Activated CD4-positive, alpha-beta memory T cell treated with anti-CD3 and anti-CD28 coated beads for 36 hours (primary cell): ENCODE measurements around the gene RTTN. TPM values are rescaled to one million over a fixed set of nuclear protein-coding genes. Genes with fewer than 3 reads are reported as not detected.

ENCODE experiments used
- CTCF ChIA-PET: fragments of 350-600 bp; sonication (Branson Sonifier 250); formaldehyde crosslinking; loops from one replicate; lab custom pipeline; 2021; ENCODE audit warnings: antibody characterized with exemption, inconsistent platforms; lab: Charles Lee
- POLR2A ChIA-PET: fragments of 350-600 bp; sonication (Branson Sonifier 250); formaldehyde crosslinking; loops from one replicate; lab custom pipeline; 2021; ENCODE audit warnings: antibody characterized with exemption; lab: Charles Lee
- DNase-seq: peaks from one replicate; pipeline ENCODE4 v3.0.0-alpha.2; 2020
- H3K27ac Mint-ChIP-seq: one replicate; pipeline ENCODE4 v1.8.0; 2021; ENCODE audit warnings: mixed read lengths
- H3K27me3 Mint-ChIP-seq: one replicate; pipeline ENCODE4 v1.8.0; 2021; ENCODE audit warnings: mixed read lengths
- H3K36me3 Mint-ChIP-seq: one replicate; pipeline ENCODE4 v1.8.0; 2021; ENCODE audit warnings: mixed read lengths
- H3K4me1 Mint-ChIP-seq: one replicate; pipeline ENCODE4 v1.8.0; 2021; ENCODE audit warnings: low read depth, mixed read lengths
- H3K4me3 Mint-ChIP-seq: one replicate; pipeline ENCODE4 v1.8.0; 2021; ENCODE audit warnings: mild to moderate bottlenecking, mixed read lengths
- H3K9me3 Mint-ChIP-seq: one replicate; pipeline ENCODE4 v1.8.0; 2021; ENCODE audit warnings: mixed read lengths
- intact Hi-C: fragments of 100-400 bp; cut with micrococcal nuclease; formaldehyde crosslinking; loops from one replicate; pipeline ENCODE4 v1.15.1; 2023
- total RNA-seq, 2 experiments: library from RNA; stranded (reverse); gene quantifications; one replicate each; pipeline ENCODE4 v1.2.3, GENCODE V29; 2021

Gene RTTN
- total RNA-seq, 2 experiments from 2014 or later, result 27.3 to 28.9 TPM

- ChIA-PET CTCF (interaction anchor here (0.6 kb wide), 1 partner anchor 139 kb away, joined by 3 read pairs; no protein-coding TSS in a partner anchor), POLR2A (no interaction called here)
These were observed 169.3 kb downstream of the RTTN start for GRCh38 chr18:70036168-70036567.

GRCh38 chr18:70031221-70031620 is 174.3 kb downstream of the RTTN start:
- H3K36me3 Mint-ChIP-seq, result peaks cover 41% of the 10 kb centered on the region
- H3K9me3 Mint-ChIP-seq, result peaks cover 2% of the 10 kb centered on the region
- H3K27me3 Mint-ChIP-seq, result no peaks in the 10 kb centered on the region
- no peak overlapping the region for H3K4me3 Mint-ChIP-seq
- H3K4me1 Mint-ChIP-seq, result no peaks in the 10 kb centered on the region
- POLR2A ChIA-PET, result no interaction called here
- intact Hi-C loops, result no loop called here
- DNase-seq, result no peak
- no peak overlapping the region for H3K27ac Mint-ChIP-seq
- CTCF ChIA-PET, result interaction anchor here (0.8 kb wide), 1 partner anchor 10 kb away, joined by 3 read pairs; no protein-coding TSS in a partner anchor

More at GRCh38 chr18:70036168-70036567, 169.3 kb downstream of the RTTN start:
- Mint-ChIP-seq H3K27ac (no peak overlapping the region), H3K27me3 (no peaks in the 10 kb centered on the region), H3K4me3 (no peak overlapping the region), H3K4me1 (no peaks in the 10 kb centered on the region), H3K9me3 (peaks cover 6% of the 10 kb centered on the region), H3K36me3 (peaks cover 52% of the 10 kb centered on the region)
- intact Hi-C loops, result no loop called here
- no peak for DNase-seq

DNA sequence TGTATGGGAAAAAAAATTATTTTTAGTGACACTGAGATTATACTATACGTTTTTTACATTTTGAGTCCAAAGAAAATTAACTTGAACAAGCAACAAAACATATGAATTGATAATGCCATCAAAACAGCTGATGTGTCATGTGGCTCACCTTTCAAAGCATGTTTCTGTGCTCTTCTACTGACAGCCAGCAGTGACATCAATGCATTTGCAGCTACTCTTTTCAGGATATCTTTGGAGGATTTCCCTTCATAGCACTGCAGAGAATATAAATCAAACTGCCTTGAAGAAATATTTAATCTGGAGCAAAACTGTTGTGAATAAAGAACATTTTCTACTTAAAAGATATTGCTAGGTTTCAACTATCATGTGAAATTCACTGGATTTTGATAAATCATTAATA is 174.8 kb downstream of the RTTN start:
- CTCF ChIA-PET, result interaction anchor here (0.8 kb wide), 1 partner anchor 9 kb away, joined by 3 read pairs; no protein-coding TSS in a partner anchor

GRCh38 chr18:70029163-70029562 is 176.3 kb downstream of the RTTN start:
- Mint-ChIP-seq H3K4me1 (no peaks in the 10 kb centered on the region), H3K27me3 (no peaks in the 10 kb centered on the region), H3K9me3 (no peaks in the 10 kb centered on the region), H3K4me3 (no peak overlapping the region), H3K36me3 (peaks cover 43% of the 10 kb centered on the region), H3K27ac (no peak overlapping the region)
- POLR2A ChIA-PET, result no interaction called here
- DNase-seq, result no peak
- intact Hi-C loops, result no loop called here
- CTCF ChIA-PET, result interaction anchor here (0.7 to 1.1 kb wide), 2 partner anchors 11 to 56 kb away, joined by 3 read pairs; no protein-coding TSS in a partner anchor

More for the DNA sequence above, 174.8 kb downstream of the RTTN start:
- Mint-ChIP-seq H3K4me3 (no peak overlapping the region), H3K9me3 (no peaks in the 10 kb centered on the region), H3K27me3 (no peaks in the 10 kb centered on the region), H3K36me3 (peaks cover 40% of the 10 kb centered on the region), H3K4me1 (no peaks in the 10 kb centered on the region), H3K27ac (no peak overlapping the region)
- intact Hi-C loops, result no loop called here
- POLR2A ChIA-PET, result no interaction called here
- no peak for DNase-seq

- no peak for DNase-seq
- no peak overlapping the region for H3K27ac Mint-ChIP-seq
- intact Hi-C loops, result no loop called here
- H3K4me3 Mint-ChIP-seq, result no peak overlapping the region
- H3K4me1 Mint-ChIP-seq, result no peaks in the 10 kb centered on the region
- H3K27me3 Mint-ChIP-seq, result no peaks in the 10 kb centered on the region
- no peaks in the 10 kb centered on the region for H3K9me3 Mint-ChIP-seq
- H3K36me3 Mint-ChIP-seq, result peaks cover 41% of the 10 kb centered on the region
- ChIA-PET POLR2A (no interaction called here), CTCF (interaction anchor here (0.7 to 1.1 kb wide), 2 partner anchors 10 to 57 kb away, joined by 3 read pairs; no protein-coding TSS in a partner anchor)
These were observed 176.8 kb downstream of the RTTN start for GRCh38 chr18:70028734-70029133.

GRCh38 chr18:70028084-70028483 is 177.4 kb downstream of the RTTN start:
- no peak for DNase-seq
- Mint-ChIP-seq H3K27ac (no peak overlapping the region), H3K36me3 (peaks cover 42% of the 10 kb centered on the region), H3K4me1 (no peaks in the 10 kb centered on the region), H3K4me3 (no peak overlapping the region), H3K27me3 (no peaks in the 10 kb centered on the region), H3K9me3 (no peaks in the 10 kb centered on the region)
- intact Hi-C loops, result no loop called here
- CTCF ChIA-PET, result no interaction called here
- POLR2A ChIA-PET, result no interaction called here

DNA sequence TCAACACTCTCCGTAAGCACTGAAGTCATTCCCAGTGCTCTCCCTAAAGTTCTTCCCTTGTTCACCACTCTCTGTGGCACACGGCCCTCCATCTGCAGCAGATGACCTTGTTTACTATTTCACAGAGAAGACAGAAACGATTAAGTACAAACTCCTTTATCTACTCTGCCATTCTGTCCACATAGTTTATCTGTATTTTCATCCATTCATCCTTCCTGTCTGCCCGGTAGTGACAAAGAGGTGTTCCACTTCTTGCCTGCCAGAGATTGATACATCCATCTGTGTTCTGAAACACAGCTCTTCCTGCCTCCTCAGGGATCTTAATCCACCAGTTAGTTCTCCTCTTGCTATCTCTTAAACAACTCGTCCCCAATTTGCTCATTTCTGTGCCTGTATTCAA is 179.9 kb downstream of the RTTN start:
- intact Hi-C loops, result no loop called here
- H3K4me3 Mint-ChIP-seq, result no peak overlapping the region
- CTCF ChIA-PET, result no interaction called here
- no peaks in the 10 kb centered on the region for H3K27me3 Mint-ChIP-seq
- H3K27ac Mint-ChIP-seq, result no peak overlapping the region
- POLR2A ChIA-PET, result no interaction called here
- no peak for DNase-seq
- no peaks in the 10 kb centered on the region for H3K9me3 Mint-ChIP-seq
- no peaks in the 10 kb centered on the region for H3K4me1 Mint-ChIP-seq
- H3K36me3 Mint-ChIP-seq, result peaks cover 46% of the 10 kb centered on the region

DNA sequence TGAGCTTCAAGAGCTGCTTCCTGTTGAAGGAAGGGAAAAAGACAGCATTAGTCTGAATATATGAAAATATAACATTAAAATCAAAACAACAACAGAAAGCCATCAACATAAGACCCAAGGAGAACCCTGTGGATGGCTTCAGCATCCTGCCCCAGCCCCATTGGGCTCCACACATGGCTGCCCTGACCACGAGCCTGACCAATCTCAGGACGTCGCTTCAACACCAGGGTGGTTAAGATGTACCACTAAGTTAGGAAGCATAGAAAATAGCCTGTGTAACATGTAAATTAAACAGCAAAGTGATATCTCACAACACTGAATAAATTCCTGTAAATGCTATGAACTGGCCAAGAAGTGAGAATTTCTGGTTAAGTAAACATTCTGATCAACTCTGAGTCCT is 180.7 kb downstream of the RTTN start:
- Mint-ChIP-seq H3K4me1 (no peaks in the 10 kb centered on the region), H3K4me3 (no peak overlapping the region), H3K9me3 (no peaks in the 10 kb centered on the region), H3K27ac (no peak overlapping the region), H3K27me3 (no peaks in the 10 kb centered on the region), H3K36me3 (peaks cover 43% of the 10 kb centered on the region)
- no peak for DNase-seq
- intact Hi-C loops, result no loop called here
- CTCF ChIA-PET, result no interaction called here
- POLR2A ChIA-PET, result no interaction called here

GRCh38 chr18:70024093-70024492 is 181.4 kb downstream of the RTTN start:
- H3K4me1 Mint-ChIP-seq, result no peaks in the 10 kb centered on the region
- no peak for DNase-seq
- intact Hi-C loops, result no loop called here
- no peak overlapping the region for H3K27ac Mint-ChIP-seq
- H3K27me3 Mint-ChIP-seq, result no peaks in the 10 kb centered on the region
- CTCF ChIA-PET, result no interaction called here
- POLR2A ChIA-PET, result no interaction called here
- no peaks in the 10 kb centered on the region for H3K9me3 Mint-ChIP-seq
- peaks cover 46% of the 10 kb centered on the region for H3K36me3 Mint-ChIP-seq
- no peak overlapping the region for H3K4me3 Mint-ChIP-seq

DNA sequence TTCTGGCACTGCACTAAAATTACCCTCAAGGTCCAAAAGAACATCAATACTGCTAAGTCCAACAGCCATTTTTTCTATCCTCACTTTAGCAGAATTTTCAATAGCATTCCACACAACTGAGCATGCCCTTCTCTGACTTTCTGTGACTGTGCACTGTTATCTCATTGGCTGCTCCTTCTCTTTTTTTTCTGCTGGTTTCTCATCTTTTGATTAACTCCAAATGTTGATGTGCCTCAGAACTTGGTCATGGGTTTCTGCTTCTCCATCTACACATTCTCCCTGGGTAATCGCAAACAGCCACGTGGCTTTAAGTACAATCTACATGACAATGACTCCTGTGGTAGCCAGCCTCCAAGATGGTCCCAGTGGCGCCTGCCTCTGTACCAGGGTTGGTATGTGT is 182.9 kb downstream of the RTTN start:
- Mint-ChIP-seq H3K27me3 (no peaks in the 10 kb centered on the region), H3K4me1 (no peaks in the 10 kb centered on the region), H3K27ac (no peak overlapping the region), H3K9me3 (no peaks in the 10 kb centered on the region), H3K4me3 (no peak overlapping the region), H3K36me3 (peaks cover 40% of the 10 kb centered on the region)
- CTCF ChIA-PET, result no interaction called here
- POLR2A ChIA-PET, result no interaction called here
- DNase-seq, result no peak
- intact Hi-C loops, result no loop called here

GRCh38 chr18:70021498-70021897 is 184.0 kb downstream of the RTTN start:
- intact Hi-C loops, result no loop called here
- DNase-seq, result no peak
- H3K4me3 Mint-ChIP-seq, result no peak overlapping the region
- POLR2A ChIA-PET, result no interaction called here
- no peaks in the 10 kb centered on the region for H3K27me3 Mint-ChIP-seq
- CTCF ChIA-PET, result interaction anchor here (1.1 kb wide), 1 partner anchor 10 kb away, joined by 3 read pairs; no protein-coding TSS in a partner anchor
- H3K36me3 Mint-ChIP-seq, result peaks cover 41% of the 10 kb centered on the region
- H3K9me3 Mint-ChIP-seq, result no peaks in the 10 kb centered on the region
- H3K4me1 Mint-ChIP-seq, result no peaks in the 10 kb centered on the region
- H3K27ac Mint-ChIP-seq, result no peak overlapping the region

DNA sequence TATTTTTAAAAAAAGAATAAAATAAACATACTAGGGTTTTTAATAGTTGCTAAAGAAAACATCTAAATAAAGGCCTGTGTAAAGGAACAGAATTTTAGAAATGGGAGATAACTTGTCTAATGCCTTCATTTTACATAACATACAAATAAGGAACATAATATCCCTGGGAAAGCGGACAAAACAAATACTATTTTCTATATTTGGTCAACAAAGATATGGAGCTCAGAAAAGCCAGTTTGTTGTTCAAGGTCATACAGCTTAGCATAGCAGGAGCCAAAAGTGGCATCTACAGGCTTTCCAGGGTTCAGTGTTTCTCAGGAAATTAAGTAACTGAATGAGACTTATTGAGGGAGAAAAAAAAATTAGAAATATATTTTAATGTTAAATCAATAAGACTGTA is 184.4 kb downstream of the RTTN start:
- no peaks in the 10 kb centered on the region for H3K9me3 Mint-ChIP-seq
- no peak overlapping the region for H3K4me3 Mint-ChIP-seq
- no peak overlapping the region for H3K27ac Mint-ChIP-seq
- DNase-seq, result no peak
- H3K27me3 Mint-ChIP-seq, result no peaks in the 10 kb centered on the region
- H3K4me1 Mint-ChIP-seq, result no peaks in the 10 kb centered on the region
- ChIA-PET CTCF (interaction anchor here (1.1 kb wide), 1 partner anchor 10 kb away, joined by 3 read pairs; no protein-coding TSS in a partner anchor), POLR2A (no interaction called here)
- H3K36me3 Mint-ChIP-seq, result peaks cover 40% of the 10 kb centered on the region
- intact Hi-C loops, result no loop called here

DNA sequence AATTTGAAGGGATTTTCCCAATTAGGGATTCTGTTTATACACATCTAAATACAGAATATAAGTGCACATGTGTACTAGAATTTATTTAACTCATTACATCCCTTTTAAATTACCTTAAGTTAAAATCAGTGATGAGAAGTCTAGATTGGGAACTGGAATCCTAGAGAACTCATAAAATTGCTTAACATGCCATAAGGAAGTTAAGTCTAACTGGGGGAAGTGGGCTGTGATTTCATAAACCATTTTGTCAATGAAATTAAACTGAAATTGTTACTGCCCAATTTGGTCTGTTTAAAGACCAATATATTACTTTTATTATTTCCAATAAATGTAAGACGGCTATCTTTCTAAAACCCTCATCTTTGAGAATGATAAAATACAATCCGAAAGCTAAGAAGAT is 185.5 kb downstream of the RTTN start:
- ChIA-PET CTCF (no interaction called here), POLR2A (no interaction called here)
- no peaks in the 10 kb centered on the region for H3K9me3 Mint-ChIP-seq
- H3K27me3 Mint-ChIP-seq, result no peaks in the 10 kb centered on the region
- DNase-seq, result no peak
- peaks cover 33% of the 10 kb centered on the region for H3K36me3 Mint-ChIP-seq
- H3K4me1 Mint-ChIP-seq, result no peaks in the 10 kb centered on the region
- intact Hi-C loops, result no loop called here
- H3K27ac Mint-ChIP-seq, result no peak overlapping the region
- no peak overlapping the region for H3K4me3 Mint-ChIP-seq
